Right kidney (tissue), 1 donor: Measurements from ENCODE around the gene LAMTOR2.
"Not testable (repeated sequence)": the region's sequence is repeated elsewhere in the genome, so short reads cannot be mapped to it uniquely, and the experiment has no call there.

Source experiments
- DNase-seq: peaks from one replicate; pipeline ENCODE4 v3.0.0-alpha.2; 2016

LAMTOR2 gene

DNA sequence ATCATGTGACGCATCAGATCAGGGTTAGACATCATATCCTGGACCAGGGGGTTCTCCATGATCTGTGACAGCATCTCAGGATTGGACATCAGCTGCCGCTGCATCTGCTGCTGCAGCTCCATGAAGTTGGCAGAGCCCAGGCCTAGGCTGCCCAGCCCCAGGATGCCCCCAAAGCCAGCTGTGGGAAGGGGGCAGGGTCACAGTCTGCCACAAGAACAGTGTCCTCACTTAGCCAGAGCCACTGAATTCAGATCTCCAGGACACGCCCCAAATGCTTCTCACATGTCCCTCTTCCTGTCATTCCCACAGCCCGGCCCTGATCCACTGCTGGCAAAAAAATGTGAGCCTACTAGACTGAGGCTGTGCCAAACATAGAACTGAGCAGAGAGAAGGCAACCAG lies 4.2 kb upstream of the LAMTOR2 start:
- DNase-seq = no peak

GRCh38 chr1:156051011-156051725 lies 3.4 kb upstream of the LAMTOR2 start:
- DNase-seq = no peak

GRCh38 chr1:156052862-156053767 lies 1.5 kb upstream of the LAMTOR2 start:
- peak; percentile 71 for DNase-seq

- DNase-seq = peak; percentile 87
Measured at GRCh38 chr1:156053768-156054499, 648 bp upstream of the LAMTOR2 start, which contains the start of gene UBQLN4. Gene UBQLN4 (minus strand): TSS chr1:156053798. CDS start chr1:156053701, 97 bp downstream.

DNA sequence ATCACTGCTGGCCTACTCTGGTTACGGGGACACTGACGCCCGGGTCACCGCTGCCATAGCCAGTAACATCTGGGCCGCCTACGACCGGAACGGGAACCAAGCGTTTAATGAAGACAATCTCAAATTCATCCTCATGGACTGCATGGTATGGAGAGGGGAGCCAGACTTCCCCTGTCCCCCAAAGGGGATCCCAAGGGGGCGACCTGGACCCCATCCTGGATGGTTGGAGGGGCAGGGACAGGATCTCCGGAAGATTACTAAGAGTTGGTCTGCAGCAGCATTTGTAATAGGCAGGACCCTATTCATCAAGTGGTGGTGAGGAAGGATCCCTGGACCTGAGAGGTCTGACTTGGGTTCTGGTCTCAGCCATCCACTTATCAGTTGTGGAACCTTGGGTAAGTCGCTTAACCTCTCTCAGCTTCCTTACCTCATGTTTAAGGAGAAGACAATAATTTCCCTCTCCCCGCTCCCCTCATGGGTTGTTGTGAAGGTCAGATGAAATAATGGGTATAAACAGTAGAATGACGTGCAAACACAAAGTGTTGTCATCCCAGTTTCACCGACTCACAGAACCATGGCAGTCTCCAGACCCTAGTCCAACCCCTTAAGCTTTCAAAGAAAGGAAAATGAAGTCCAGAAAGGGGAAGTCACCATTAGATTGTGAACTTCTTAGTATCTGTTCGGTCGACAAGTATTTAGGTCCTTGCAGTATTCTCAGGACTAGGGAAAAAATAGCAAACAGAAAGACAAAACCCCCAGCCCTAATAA lies 883 bp downstream of the LAMTOR2 start:
- DNase-seq = no peak

- DNase-seq = no peak
Measured at GRCh38 chr1:156056326-156056849, 1.8 kb downstream of the LAMTOR2 start.

- DNase-seq = no peak
Measured at GRCh38 chr1:156060937-156061636, 6.5 kb downstream of the LAMTOR2 start, which contains the start of gene RAB25. Gene RAB25 (plus strand): TSS chr1:156061160. CDS start chr1:156061401, 241 bp downstream.

DNA sequence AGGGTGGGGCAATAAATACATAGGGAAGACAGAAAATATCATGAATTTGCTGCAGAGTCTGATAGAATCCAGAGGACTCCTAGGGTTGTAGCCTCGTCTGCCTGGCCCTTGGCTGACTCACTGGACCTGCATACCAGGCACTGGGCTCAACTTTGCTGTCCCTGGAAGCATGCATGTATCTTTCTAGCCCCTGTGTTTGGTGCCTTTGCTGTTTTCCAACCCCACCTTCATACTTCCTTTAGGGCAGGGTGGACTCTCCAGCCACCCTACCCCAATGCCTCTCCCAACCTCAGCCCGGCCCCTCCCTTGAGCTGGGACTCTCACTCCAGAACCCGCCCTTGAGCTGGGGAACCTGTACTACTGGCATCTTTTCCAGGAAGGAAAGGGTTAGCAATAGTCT lies 7.6 kb downstream of the LAMTOR2 start:
- DNase-seq = no peak

GRCh38 chr1:156063997-156064285 lies 9.4 kb downstream of the LAMTOR2 start:
- DNase-seq = no peak

DNA sequence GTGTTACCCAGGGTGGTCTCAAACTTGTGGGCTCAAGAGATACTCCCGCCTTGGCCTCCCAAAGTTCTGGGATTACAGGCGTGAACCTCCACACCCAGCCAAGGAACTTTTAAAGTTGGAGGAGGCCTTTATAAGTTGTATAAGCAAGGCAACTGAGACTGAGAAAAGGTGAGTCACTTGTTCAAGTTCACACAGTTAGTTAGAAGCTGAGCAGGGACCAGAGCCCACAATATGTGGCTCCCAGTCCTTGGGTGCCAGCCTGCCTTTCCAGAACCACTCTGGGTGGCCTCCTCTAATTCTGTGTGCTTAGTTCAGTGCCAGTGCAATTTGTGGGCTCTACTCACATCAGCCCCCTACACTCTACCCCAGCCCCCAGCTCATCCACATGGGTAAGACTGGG lies 10.0 kb downstream of the LAMTOR2 start:
- DNase-seq = no peak

DNA sequence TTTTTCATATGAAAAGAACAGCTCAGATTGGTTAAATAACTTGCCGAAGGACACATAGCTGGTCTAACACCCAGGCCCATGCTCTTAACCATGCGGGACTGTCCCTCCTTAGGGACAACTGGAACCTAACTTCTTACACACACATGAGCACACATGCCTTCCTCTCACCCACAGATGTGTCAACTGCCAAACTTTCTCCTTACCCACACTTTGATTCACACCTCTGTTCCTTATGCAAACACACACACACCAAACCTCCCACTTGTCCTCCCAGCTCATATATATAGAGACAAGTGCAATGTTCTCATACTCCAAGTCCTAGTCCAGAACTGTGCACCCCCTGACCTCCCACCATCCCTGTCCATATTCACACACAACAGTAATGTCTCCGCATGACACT lies 10.6 kb downstream of the LAMTOR2 start:
- DNase-seq = no peak

DNA sequence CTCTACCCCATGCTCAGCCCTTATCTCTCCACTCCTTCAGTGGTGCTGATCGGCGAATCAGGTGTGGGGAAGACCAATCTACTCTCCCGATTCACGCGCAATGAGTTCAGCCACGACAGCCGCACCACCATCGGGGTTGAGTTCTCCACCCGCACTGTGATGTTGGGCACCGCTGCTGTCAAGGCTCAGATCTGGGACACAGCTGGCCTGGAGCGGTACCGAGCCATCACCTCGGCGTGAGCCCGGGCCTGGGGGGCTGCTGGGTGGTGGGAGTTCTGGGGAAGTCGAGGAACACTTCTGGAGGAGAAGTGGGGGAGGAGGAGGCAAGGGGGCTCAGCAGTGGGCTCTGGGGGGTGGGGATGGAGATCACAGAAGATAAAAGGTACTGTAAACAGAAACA lies 11.3 kb downstream of the LAMTOR2 start:
- DNase-seq = no peak

DNA sequence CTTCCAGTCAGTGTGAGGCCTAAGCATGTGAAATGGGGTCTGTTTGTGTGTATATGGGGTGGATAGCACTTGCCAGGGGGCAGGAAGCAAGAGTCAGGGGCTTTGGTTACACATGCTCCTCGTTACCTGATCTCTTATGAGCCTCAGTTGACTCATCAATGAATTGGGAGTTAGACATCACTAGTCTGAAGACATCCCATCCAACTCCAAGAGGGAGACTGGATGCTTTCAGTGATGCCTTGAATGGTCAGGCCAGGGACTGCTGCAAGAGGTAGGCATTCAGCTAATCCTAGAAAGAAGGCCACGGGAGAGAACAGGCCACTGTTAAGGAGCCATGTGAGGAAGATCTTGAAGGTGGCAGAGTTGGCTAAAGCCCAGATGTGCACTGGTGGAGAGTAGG lies 12.7 kb downstream of the LAMTOR2 start:
- DNase-seq = no peak

GRCh38 chr1:156069490-156070455 lies 15.2 kb downstream of the LAMTOR2 start:
- no peak for DNase-seq

DNA sequence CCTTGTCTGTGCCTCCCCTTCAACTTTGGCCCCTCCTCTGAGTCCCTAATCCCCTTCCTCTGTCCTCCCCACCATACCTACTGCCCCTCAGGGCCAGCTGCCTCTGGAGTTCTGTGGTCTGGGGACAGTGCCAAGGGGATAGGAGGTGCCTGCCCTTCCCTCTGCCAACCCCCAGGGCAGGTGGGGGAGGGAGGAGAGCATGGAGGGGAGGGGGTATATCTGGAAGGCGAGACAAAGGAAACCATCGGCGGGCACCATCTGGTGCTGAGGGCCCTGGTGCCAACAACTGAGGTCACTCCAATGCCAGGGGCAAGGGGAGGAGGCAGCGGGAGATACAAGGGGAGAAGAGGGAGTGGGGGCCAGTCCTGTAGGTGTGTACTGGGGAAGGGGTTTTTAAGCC lies 16.0 kb downstream of the LAMTOR2 start:
- no peak for DNase-seq

GRCh38 chr1:156071332-156071816 lies 16.8 kb downstream of the LAMTOR2 start:
- DNase-seq = not testable (repeated sequence)

- no peak for DNase-seq
Measured at GRCh38 chr1:156072251-156072650, 17.7 kb downstream of the LAMTOR2 start.

GRCh38 chr1:156073110-156073687 lies 18.6 kb downstream of the LAMTOR2 start:
- no peak for DNase-seq

- no peak for DNase-seq
Measured at GRCh38 chr1:156073740-156074139, 19.2 kb downstream of the LAMTOR2 start.
